HUES64 (cell line): ENCODE results near the gene EPM2AIP1.

ENCODE experiments used
- H3K27ac ChIP-seq: 2 replicates; pipeline ENCODE4 v1.7.0; 2013; ENCODE audit warnings: low read depth, low read length, inconsistent platforms
- H3K27me3 ChIP-seq: 2 replicates; pipeline ENCODE4 v1.6.1; 2013; ENCODE audit warnings: mild to moderate bottlenecking, low read length; ENCODE audit not compliant: insufficient read depth
- H3K36me3 ChIP-seq: 2 replicates; pipeline ENCODE4 v1.6.1; 2013; ENCODE audit warnings: mild to moderate bottlenecking, low read length; ENCODE audit not compliant: insufficient read depth
- H3K4me1 ChIP-seq: 2 replicates; pipeline ENCODE4 v1.6.1; 2013; ENCODE audit warnings: mild to moderate bottlenecking, low read length, moderate library complexity; ENCODE audit not compliant: insufficient read depth
- H3K4me3 ChIP-seq: 2 replicates; pipeline ENCODE4 v1.5.1; 2013; ENCODE audit warnings: mild to moderate bottlenecking, low read length, moderate library complexity
- H3K9ac ChIP-seq: 2 replicates; pipeline ENCODE4 v1.6.1; 2013; ENCODE audit warnings: mild to moderate bottlenecking, low read depth, low read length
- H3K9me3 ChIP-seq: 2 replicates; pipeline ENCODE4 v1.6.1; 2013; ENCODE audit warnings: low read depth, low read length; ENCODE audit not compliant: insufficient read depth
- WGBS: fragments of 150-250, 120-280 bp; methylation state at CpG from one replicate; pipeline ENCODE4 v1.1.7; 2013; ENCODE audit warnings: missing lambda C conversion rate; 5-methylcytosine and 5-hydroxymethylcytosine counted together

Gene EPM2AIP1

DNA sequence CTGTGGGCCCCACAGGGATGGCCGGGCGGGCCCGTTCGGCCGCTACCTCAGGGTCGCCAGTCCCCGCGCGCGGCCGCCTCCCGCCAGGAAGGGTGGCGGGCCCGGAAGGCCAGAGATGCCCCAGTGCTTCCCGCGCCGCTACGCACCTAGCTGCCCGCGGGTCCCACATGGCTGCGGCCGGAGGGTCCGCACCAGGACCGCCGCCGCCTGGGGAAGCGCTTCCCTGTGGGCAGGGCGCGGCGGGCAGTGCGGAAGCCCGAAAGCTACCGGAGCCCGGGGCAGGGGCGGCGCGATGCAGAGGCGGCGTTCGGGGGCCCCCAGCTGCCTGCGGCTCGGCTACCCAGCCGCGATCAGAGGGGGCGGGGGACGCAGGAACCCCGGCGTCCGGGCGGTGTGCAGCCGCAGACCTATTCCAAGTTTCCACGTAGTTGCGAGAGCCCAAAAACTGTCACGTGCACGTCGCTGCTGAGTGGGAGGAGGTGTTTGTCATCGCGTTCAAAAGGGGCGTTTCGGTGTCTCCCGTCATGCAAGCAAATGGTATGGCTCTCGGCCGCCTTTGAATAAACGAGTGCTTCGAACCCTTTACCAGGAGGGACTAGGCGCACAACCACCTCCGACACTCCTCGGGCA lies 48.2 kb downstream of the EPM2AIP1 start, which contains the start of gene TRANK1:
TRANK1 (minus strand) TSS at position 414 of the 630 bp plus-strand sequence; CDS start at position 169, 245 bp downstream.
- Histone ChIP-seq H3K4me3 (peak within 1 kb of the TSS; percentile 72), H3K36me3 (no peaks in the 10 kb centered on the region), H3K9ac (peak within 1 kb of the TSS; percentile 76), H3K27ac (no peak within 1 kb of the TSS), H3K9me3 (peaks cover 6% of the 10 kb centered on the region; the same call in 1 of the 2 replicates), H3K4me1 (no peaks in the 10 kb centered on the region), H3K27me3 (peaks cover 37% of the 10 kb centered on the region)
- 3% methylated on average over 68 of the region's 68 CpGs for WGBS

DNA sequence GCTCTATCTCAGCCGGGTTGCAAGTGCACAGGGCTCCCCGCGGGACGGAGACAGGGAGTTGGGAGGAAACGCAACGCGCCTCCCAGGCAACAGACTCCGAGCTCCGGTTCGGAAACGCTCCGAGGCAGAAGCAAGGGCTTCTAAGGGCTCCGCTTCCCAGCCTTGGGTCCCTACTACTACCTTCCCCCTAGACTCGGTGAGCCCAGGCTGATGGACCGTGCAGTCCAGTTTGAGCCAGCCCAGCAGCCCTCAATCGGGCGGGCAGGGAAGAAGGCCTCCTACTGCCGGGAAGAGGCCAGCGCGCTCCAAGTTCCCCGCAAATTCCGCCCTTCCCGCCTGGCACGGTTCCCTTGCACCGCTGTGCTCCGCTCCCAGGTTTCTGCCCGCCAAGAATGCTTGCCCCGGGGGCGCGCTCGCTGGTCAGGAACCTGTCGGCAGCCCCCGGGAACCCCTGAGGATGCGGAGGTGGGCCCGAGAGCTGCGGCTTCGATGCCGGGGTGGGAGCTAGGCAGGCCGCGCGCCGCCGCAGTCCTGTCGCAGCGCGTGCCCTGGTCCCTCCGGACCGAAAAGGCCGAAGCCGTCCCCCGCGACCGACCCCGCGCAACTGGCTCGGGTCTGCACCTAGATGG lies 48.8 kb downstream of the EPM2AIP1 start:
- under 1% methylated on average over 56 of the region's 56 CpGs for WGBS

DNA sequence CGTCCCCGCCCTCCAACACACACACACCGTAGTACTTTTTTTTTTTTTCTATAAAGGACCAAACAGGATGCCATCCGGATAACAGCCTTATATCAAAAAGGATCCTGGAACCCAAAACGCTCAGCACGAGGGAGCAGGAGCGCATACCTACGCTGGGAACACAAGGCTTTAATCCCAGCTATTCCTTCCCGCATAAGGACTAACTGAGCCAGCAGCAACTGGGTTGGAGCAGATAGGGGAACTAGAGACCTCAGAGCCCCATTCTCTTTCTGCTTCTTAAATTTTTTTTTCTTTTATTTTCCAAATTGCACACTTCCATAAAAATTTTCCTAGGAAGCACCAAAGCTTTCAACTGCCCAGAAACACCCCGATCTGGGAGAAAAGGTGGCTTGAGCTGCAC lies 49.3 kb downstream of the EPM2AIP1 start:
- H3K4me1 ChIP-seq = no peaks in the 10 kb centered on the region
- H3K4me3 ChIP-seq = peak overlapping the region; percentile 72
- 21% methylated on average over 10 of the region's 10 CpGs for WGBS
- peaks cover 6% of the 10 kb centered on the region; the same call in 1 of the 2 replicates for H3K9me3 ChIP-seq
- H3K27ac ChIP-seq = no peak overlapping the region
- no peaks in the 10 kb centered on the region for H3K36me3 ChIP-seq
- peak overlapping the region; percentile 76 for H3K9ac ChIP-seq
- peaks cover 37% of the 10 kb centered on the region for H3K27me3 ChIP-seq

More for the DNA sequence above, 48.8 kb downstream of the EPM2AIP1 start:
- H3K4me1 ChIP-seq = no peaks in the 10 kb centered on the region
- H3K4me3 ChIP-seq = peak overlapping the region; percentile 72
- no peaks in the 10 kb centered on the region for H3K36me3 ChIP-seq
- peaks cover 6% of the 10 kb centered on the region; the same call in 1 of the 2 replicates for H3K9me3 ChIP-seq
- H3K27ac ChIP-seq = no peak overlapping the region
- peak overlapping the region; percentile 76 for H3K9ac ChIP-seq
- peaks cover 37% of the 10 kb centered on the region for H3K27me3 ChIP-seq

DNA sequence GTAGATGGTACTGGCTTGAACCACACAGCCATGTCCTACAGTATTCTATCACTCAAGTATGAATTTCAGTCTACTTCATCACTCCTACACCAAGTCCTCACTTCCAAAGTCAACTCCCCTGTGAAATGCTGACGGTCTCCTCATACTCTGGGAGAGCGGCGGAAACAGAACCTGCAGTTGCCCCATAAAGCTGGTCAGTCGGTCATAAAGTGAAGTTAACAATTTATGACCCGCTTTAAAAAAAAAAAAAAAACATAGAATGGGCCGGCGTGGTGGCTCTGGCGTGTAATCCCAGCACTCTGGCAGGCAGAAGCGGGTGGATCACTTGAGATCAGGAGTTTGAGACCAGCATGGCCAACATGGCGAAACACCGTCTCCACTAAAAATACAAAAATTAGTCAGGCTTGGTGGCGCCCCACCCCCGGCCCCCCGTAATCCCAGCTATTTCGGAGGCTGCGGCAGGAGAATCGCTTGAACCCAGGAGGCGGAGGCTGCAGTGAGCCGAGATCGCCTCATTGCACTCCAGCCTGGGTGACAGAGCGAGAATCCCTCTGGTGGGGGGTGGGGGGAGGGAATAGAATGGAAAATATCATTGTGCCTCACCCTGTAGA lies 50.2 kb downstream of the EPM2AIP1 start:
- H3K36me3 ChIP-seq = no peaks in the 10 kb centered on the region
- H3K4me3 ChIP-seq = no peak overlapping the region
- no peak overlapping the region for H3K27ac ChIP-seq
- H3K4me1 ChIP-seq = peaks cover 2% of the 10 kb centered on the region; the same call in 1 of the 2 replicates
- peaks cover 37% of the 10 kb centered on the region for H3K27me3 ChIP-seq
- peaks cover 5% of the 10 kb centered on the region; the same call in 1 of the 2 replicates for H3K9me3 ChIP-seq
- WGBS = 92% methylated on average over 21 of the region's 21 CpGs
- no peak overlapping the region for H3K9ac ChIP-seq

DNA sequence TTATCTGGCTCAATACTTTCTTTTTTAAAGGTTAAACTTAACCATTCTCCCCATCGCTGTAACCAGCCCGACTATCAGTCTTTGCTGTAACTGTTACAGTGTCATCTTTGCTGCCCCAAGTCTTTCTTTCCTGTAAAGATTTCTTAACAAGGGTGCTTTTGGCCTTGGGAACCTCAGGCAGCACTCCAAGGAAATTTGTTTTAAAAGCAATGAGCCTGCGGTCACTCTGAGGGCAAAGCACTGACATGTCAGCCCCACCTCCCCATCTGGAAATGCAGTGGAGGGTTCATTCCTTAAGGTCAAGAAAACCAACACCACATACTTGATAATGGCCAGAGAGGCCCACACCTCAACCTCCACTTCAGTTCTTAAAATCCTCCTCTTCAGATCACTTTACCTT lies 51.3 kb downstream of the EPM2AIP1 start:
- H3K9ac ChIP-seq = no peak overlapping the region
- peaks cover 5% of the 10 kb centered on the region; the same call in 1 of the 2 replicates for H3K4me1 ChIP-seq
- no peak overlapping the region for H3K27ac ChIP-seq
- H3K27me3 ChIP-seq = peaks cover 37% of the 10 kb centered on the region
- no peaks in the 10 kb centered on the region for H3K9me3 ChIP-seq
- H3K36me3 ChIP-seq = no peaks in the 10 kb centered on the region
- WGBS = 87% methylated on average over 3 of the region's 3 CpGs
- no peak overlapping the region for H3K4me3 ChIP-seq

DNA sequence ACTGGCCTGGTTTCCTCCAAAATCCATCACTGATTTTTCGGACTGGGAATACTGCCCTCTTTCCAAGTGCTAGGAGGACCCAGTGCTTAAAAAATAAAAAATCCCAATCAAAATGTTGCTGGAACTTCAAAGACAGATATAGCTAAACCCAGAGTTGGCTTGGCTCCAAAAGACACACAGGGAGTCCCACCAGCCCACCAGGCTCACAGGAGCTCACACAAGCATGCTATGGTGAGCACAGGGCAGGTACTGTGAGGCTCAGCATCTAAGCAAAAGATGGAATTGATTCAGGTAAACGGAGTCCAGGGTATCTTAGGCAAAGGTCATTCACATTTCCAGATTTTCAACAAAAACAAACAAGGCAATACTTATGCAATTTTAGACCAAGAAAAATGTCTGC lies 51.8 kb downstream of the EPM2AIP1 start:
- WGBS = 88% methylated on average over 2 of the region's 2 CpGs
- Histone ChIP-seq H3K4me1 (peaks cover 5% of the 10 kb centered on the region; the same call in 1 of the 2 replicates), H3K4me3 (no peak overlapping the region), H3K27me3 (peaks cover 37% of the 10 kb centered on the region), H3K36me3 (no peaks in the 10 kb centered on the region), H3K9ac (no peak overlapping the region), H3K27ac (no peak overlapping the region), H3K9me3 (no peaks in the 10 kb centered on the region)

DNA sequence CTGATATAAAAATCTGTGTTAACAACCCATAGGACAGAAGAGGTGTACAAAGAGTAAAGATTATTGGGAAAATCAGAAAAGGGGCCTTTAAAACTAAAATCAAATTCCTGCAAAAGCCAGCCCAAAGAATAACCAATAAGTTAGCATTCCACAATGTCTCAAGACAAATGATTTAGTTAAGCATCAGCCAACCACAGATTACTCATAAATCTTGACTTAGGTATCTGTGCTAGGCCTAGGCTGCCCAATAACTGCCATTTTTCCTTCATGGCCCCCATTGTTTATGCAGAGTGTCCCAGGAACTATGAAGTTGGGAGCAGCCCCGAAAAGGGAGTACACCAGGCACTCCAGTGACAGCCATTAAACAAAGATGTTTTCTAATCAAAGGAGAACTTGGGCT lies 55.4 kb downstream of the EPM2AIP1 start:
- peak overlapping the region; percentile 52 for H3K27ac ChIP-seq
- no peak overlapping the region for H3K4me3 ChIP-seq
- WGBS = 77% methylated on average over 1 of the region's 1 CpG
- H3K9ac ChIP-seq = no peak overlapping the region
- H3K4me1 ChIP-seq = peaks cover 16% of the 10 kb centered on the region
- H3K27me3 ChIP-seq = peaks cover 1% of the 10 kb centered on the region; the same call in 1 of the 2 replicates
- H3K9me3 ChIP-seq = no peaks in the 10 kb centered on the region
- no peaks in the 10 kb centered on the region for H3K36me3 ChIP-seq
